HCT116 (cell line): ENCODE measurements around the gene SMARCB1. TPM values are rescaled to one million over a fixed set of nuclear protein-coding genes. Genes with fewer than 3 reads are reported as not detected.

ENCODE experiments used
- ATAC-seq: fragments of 200-7000 bp; cut with Tn5 transposase; 2 replicates; pipeline ENCODE4 v1.9.1; 2020; ENCODE audit warnings: mild to moderate bottlenecking, moderate library complexity
- BruUV-seq: library from RNA; stranded (reverse); fragments of 400-500 nt; replicated peaks from 2 replicates; lab custom pipeline; 2021; lab: Mats Ljungman, UMichigan
- CTCF ChIA-PET: fragments of 300-600 bp; sonication (Branson Sonifier 250); formaldehyde crosslinking; loops from one replicate; lab custom pipeline; 2021; ENCODE audit warnings: antibody characterized with exemption; lab: Charles Lee
- POLR2A ChIA-PET: fragments of 300-600, 350-600 bp; sonication (Branson Sonifier 250); formaldehyde crosslinking; loops from one replicate; lab custom pipeline; 2021; ENCODE audit warnings: antibody characterized with exemption; lab: Charles Lee
- RAD21 ChIA-PET, 2 experiments: fragments of 300-600 bp; sonication (Branson Sonifier 250); formaldehyde crosslinking; loops; one replicate each; lab custom pipeline; 2023; ENCODE audit warnings: low total read pairs in 2 of 2; ENCODE audit not compliant: uncharacterized antibody in 2 of 2, unreplicated experiment in 2 of 2, low non-redundant PET in 1 of 2; lab: Charles Lee
- DNase-seq: peaks from one replicate; pipeline ENCODE4 v3.0.0-alpha.2; 2010; ENCODE audit warnings: low read depth, low spot score
- H2AFZ ChIP-seq: fragments of 200-600 bp; shearing (Covaris generic), sonication (generic); 2 replicates; pipeline ENCODE4 v1.6.1; 2017; ENCODE audit warnings: low read depth, mixed run types, mixed read lengths, antibody characterized with exemption, low read length; ENCODE audit not compliant: poor library complexity, severe bottlenecking
- H3K27ac ChIP-seq: 2 replicates; pipeline ENCODE4 v1.5.1; 2012; ENCODE audit warnings: low read depth, low read length
- H3K27me3 ChIP-seq: fragments of 200-600 bp; sonication (generic); 2 replicates; pipeline ENCODE4 v1.6.1; 2016; ENCODE audit warnings: mixed run types, low read length, mixed read lengths; ENCODE audit not compliant: insufficient read depth
- H3K36me3 ChIP-seq, 2 experiments: fragments of 200-500 bp in 1 of 2; fragments of 200-600 bp in 1 of 2; sonication (Bioruptor generic) in 1 of 2; sonication (generic) in 1 of 2; 2 replicates each; pipeline versions ENCODE4 v1.5.1 to v1.6.1; 2014 to 2016; ENCODE audit warnings: low read length in 2 of 2, inconsistent platforms in 1 of 2, mixed read lengths in 1 of 2, mixed run types in 1 of 2; ENCODE audit not compliant: insufficient read depth in 2 of 2, control insufficient read depth in 1 of 2
- H3K4me1 ChIP-seq, 2 experiments: fragments of 200-600 bp in 1 of 2; sonication (generic) in 1 of 2; 2 replicates each; pipeline versions ENCODE4 v1.5.1 to v1.6.1; 2012 to 2017; ENCODE audit warnings: low read length in 2 of 2, inconsistent platforms in 1 of 2, mild to moderate bottlenecking in 1 of 2, mixed read lengths in 1 of 2, mixed run types in 1 of 2, moderate library complexity in 1 of 2; ENCODE audit not compliant: insufficient read depth in 2 of 2, control insufficient read depth in 1 of 2
- H3K4me2 ChIP-seq: fragments of 200-600 bp; sonication (generic); 2 replicates; pipeline ENCODE4 v1.6.1; 2017; ENCODE audit warnings: mixed run types, low read length, mixed read lengths
- H3K4me3 ChIP-seq, 2 experiments: fragments of 200-600 bp in 1 of 2; sonication (generic) in 1 of 2; replicated peaks in 1 of 2; 2 replicates each; pipeline ENCODE4 v1.5.1; 2011 to 2016; ENCODE audit warnings: low read length in 2 of 2, control low read depth in 1 of 2, low read depth in 1 of 2, mild to moderate bottlenecking in 1 of 2, mixed read lengths in 1 of 2, mixed run types in 1 of 2
- H3K79me2 ChIP-seq: fragments of 200-600 bp; sonication (generic); 2 replicates; pipeline ENCODE4 v1.6.1; 2017; ENCODE audit warnings: mild to moderate bottlenecking, mixed run types, low read length, moderate library complexity, mixed read lengths; ENCODE audit not compliant: insufficient read depth
- H3K9ac ChIP-seq: fragments of 200-600 bp; sonication (generic); 2 replicates; pipeline ENCODE4 v1.6.1; 2016; ENCODE audit warnings: low read length, mixed read lengths
- H3K9me2 ChIP-seq: fragments of 200-600 bp; sonication (generic), shearing (Covaris generic); 2 replicates; pipeline ENCODE4 v1.6.1; 2017; ENCODE audit warnings: mixed run types, mild to moderate bottlenecking, moderate library complexity; ENCODE audit not compliant: insufficient read depth
- H3K9me3 ChIP-seq, 2 experiments: fragments of 200-500 bp in 1 of 2; fragments of 200-600 bp in 1 of 2; sonication (Bioruptor generic) in 1 of 2; sonication (generic) in 1 of 2; 2 replicates each; pipeline ENCODE4 v1.6.1; 2014 to 2017; ENCODE audit warnings: low read length in 2 of 2, mixed read lengths in 2 of 2, inconsistent platforms in 1 of 2, low read depth in 1 of 2, mild to moderate bottlenecking in 1 of 2, mixed run types in 1 of 2, moderate library complexity in 1 of 2; ENCODE audit not compliant: control insufficient read depth in 1 of 2, insufficient read depth in 1 of 2
- H4K20me1 ChIP-seq: fragments of 200-600 bp; sonication (generic), shearing (Covaris generic); 2 replicates; pipeline ENCODE4 v1.6.1; 2017; ENCODE audit warnings: mixed run types, mild to moderate bottlenecking, moderate library complexity; ENCODE audit not compliant: insufficient read depth
- CEBPB ChIP-seq: IDR thresholded peaks from 2 replicates; pipeline ENCODE4 v1.6.1; 2012; ENCODE audit warnings: low read depth
- EGR1 ChIP-seq: IDR thresholded peaks from 2 replicates; pipeline ENCODE4 v1.6.1; 2012; ENCODE audit warnings: low read depth
- ELF1 ChIP-seq: IDR thresholded peaks from 2 replicates; pipeline ENCODE4 v1.6.1; 2012; ENCODE audit warnings: low read depth, borderline replicate concordance
- EZH2 ChIP-seq: fragments of 200-600 bp; sonication (generic); IDR thresholded peaks from 2 replicates; pipeline ENCODE4 v1.6.1; 2017; ENCODE audit warnings: antibody characterized with exemption, mixed run types
- EZH2phosphoT487 ChIP-seq: fragments of 200-600 bp; IDR thresholded peaks from 2 replicates; pipeline ENCODE4 v1.6.1; 2018; ENCODE audit warnings: antibody characterized with exemption, borderline replicate concordance
- POLR2AphosphoS5 ChIP-seq: IDR thresholded peaks from 2 replicates; pipeline ENCODE4 v1.6.1; 2011; ENCODE audit warnings: mild to moderate bottlenecking, low read depth, low read length, moderate library complexity
- RAD21 ChIP-seq: IDR thresholded peaks from 2 replicates; pipeline ENCODE4 v1.6.1; 2012; ENCODE audit warnings: low read depth, mild to moderate bottlenecking
- SIN3A ChIP-seq: IDR thresholded peaks from 2 replicates; pipeline ENCODE4 v1.6.1; 2012; ENCODE audit warnings: low read depth
- SP1 ChIP-seq: IDR thresholded peaks from 2 replicates; pipeline ENCODE4 v1.6.1; 2012; ENCODE audit warnings: low read depth
- SRF ChIP-seq: IDR thresholded peaks from 2 replicates; pipeline ENCODE4 v1.6.1; 2012; ENCODE audit warnings: low read depth
- YY1 ChIP-seq: IDR thresholded peaks from 2 replicates; pipeline ENCODE4 v1.6.1; 2011; ENCODE audit warnings: low read length, low read depth, moderate library complexity, mild to moderate bottlenecking; ENCODE audit not compliant: insufficient replicate concordance; ENCODE audit errors: extremely low read depth
- ZFX ChIP-seq: fragments of 450-650 bp; IDR thresholded peaks from 2 replicates; pipeline ENCODE4 v1.6.1; 2017
- ZNF274 ChIP-seq: fragments of 200-500 bp; sonication (Bioruptor generic); IDR thresholded peaks from 2 replicates; pipeline ENCODE4 v1.6.1; 2014; ENCODE audit warnings: mild to moderate bottlenecking, low read depth, low read length, inconsistent platforms
- intact Hi-C: fragments of 100-400 bp; cut with micrococcal nuclease; formaldehyde crosslinking; loops from 2 replicates; pipeline ENCODE4 v1.10.0; 2022
- total RNA-seq: library from RNA; stranded (reverse); gene quantifications from one replicate; pipeline ENCODE4 v1.2.1, GENCODE V29; 2021; ENCODE audit not compliant: unreplicated experiment
- TF ChIP-seq, protein P1 (sequence below): IDR thresholded peaks from 2 replicates; pipeline ENCODE4 v1.6.1; 2011; ENCODE audit warnings: mild to moderate bottlenecking, low read length, moderate library complexity; ENCODE audit not compliant: insufficient replicate concordance; ENCODE audit errors: extremely low read depth
- TF ChIP-seq, protein P2 (sequence below): IDR thresholded peaks from 2 replicates; pipeline ENCODE4 v1.6.1; 2012
- TF ChIP-seq, protein P3 (sequence below): IDR thresholded peaks from 2 replicates; pipeline ENCODE4 v1.6.1; 2012; ENCODE audit warnings: low read depth

SMARCB1 gene
- total RNA-seq, 1 experiment from 2014 or later: 101 TPM

DNA sequence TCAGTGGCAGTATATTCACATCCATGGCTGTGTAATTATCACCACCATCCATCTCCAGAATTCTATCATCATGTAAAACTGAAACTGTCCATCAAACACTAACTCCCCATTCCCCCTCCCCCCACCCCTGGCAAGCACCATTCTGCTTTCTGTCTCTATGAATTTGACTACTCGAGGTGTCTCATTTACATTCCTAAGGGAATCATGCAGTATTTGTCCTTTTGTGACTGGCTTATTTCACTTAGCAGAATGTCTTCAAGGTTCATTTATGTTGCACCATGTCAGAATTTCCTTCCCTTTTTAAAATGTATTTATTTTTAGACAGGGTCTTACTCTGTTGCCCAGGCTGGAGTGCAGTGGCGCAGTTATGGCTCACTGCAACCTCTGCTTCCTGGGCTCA lies 31.8 kb downstream of the SMARCB1 start:
- Histone ChIP-seq H3K36me3 (peaks cover 11 to 14% of the 10 kb centered on the region in 2 experiments; a peak in 3 of 4 replicates), H3K9ac (no peak overlapping the region), H3K4me3 (no peak overlapping the region), H3K27me3 (no peaks in the 10 kb centered on the region), H2AFZ (no peak overlapping the region), H3K4me1 (no peaks in the 10 kb centered on the region), H3K4me2 (no peak overlapping the region), H3K9me2 (no peaks in the 10 kb centered on the region), H4K20me1 (no peaks in the 10 kb centered on the region), H3K9me3 (no peaks in the 10 kb centered on the region), H3K79me2 (no peaks in the 10 kb centered on the region), H3K27ac (no peak overlapping the region)
- ChIA-PET POLR2A (no interaction called here), RAD21 (no interaction called here), CTCF (no interaction called here)
- DNase-seq (no peak), ATAC-seq (no peak)
- intact Hi-C loops: no loop called here
- BruUV-seq: no TSS peak
- TF ChIP-seq ZNF274 (no peak), EGR1 (no peak), SP1 (no peak), SIN3A (no peak), RAD21 (no peak), EZH2phosphoT487 (no peak), SRF (no peak), POLR2AphosphoS5 (no peak), CEBPB (no peak), YY1 (no peak), EZH2 (no peak), ELF1 (no peak), ZFX (no peak)
- TF ChIP-seq, protein P1, sequence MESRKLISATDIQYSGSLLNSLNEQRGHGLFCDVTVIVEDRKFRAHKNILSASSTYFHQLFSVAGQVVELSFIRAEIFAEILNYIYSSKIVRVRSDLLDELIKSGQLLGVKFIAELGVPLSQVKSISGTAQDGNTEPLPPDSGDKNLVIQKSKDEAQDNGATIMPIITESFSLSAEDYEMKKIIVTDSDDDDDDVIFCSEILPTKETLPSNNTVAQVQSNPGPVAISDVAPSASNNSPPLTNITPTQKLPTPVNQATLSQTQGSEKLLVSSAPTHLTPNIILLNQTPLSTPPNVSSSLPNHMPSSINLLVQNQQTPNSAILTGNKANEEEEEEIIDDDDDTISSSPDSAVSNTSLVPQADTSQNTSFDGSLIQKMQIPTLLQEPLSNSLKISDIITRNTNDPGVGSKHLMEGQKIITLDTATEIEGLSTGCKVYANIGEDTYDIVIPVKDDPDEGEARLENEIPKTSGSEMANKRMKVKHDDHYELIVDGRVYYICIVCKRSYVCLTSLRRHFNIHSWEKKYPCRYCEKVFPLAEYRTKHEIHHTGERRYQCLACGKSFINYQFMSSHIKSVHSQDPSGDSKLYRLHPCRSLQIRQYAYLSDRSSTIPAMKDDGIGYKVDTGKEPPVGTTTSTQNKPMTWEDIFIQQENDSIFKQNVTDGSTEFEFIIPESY: no peak
- TF ChIP-seq, protein P2, sequence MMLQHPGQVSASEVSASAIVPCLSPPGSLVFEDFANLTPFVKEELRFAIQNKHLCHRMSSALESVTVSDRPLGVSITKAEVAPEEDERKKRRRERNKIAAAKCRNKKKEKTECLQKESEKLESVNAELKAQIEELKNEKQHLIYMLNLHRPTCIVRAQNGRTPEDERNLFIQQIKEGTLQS: no peak
- TF ChIP-seq, protein P3, sequence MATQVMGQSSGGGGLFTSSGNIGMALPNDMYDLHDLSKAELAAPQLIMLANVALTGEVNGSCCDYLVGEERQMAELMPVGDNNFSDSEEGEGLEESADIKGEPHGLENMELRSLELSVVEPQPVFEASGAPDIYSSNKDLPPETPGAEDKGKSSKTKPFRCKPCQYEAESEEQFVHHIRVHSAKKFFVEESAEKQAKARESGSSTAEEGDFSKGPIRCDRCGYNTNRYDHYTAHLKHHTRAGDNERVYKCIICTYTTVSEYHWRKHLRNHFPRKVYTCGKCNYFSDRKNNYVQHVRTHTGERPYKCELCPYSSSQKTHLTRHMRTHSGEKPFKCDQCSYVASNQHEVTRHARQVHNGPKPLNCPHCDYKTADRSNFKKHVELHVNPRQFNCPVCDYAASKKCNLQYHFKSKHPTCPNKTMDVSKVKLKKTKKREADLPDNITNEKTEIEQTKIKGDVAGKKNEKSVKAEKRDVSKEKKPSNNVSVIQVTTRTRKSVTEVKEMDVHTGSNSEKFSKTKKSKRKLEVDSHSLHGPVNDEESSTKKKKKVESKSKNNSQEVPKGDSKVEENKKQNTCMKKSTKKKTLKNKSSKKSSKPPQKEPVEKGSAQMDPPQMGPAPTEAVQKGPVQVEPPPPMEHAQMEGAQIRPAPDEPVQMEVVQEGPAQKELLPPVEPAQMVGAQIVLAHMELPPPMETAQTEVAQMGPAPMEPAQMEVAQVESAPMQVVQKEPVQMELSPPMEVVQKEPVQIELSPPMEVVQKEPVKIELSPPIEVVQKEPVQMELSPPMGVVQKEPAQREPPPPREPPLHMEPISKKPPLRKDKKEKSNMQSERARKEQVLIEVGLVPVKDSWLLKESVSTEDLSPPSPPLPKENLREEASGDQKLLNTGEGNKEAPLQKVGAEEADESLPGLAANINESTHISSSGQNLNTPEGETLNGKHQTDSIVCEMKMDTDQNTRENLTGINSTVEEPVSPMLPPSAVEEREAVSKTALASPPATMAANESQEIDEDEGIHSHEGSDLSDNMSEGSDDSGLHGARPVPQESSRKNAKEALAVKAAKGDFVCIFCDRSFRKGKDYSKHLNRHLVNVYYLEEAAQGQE: no peak
